Bladder microvascular endothelial cell (primary cell): ENCODE measurements around the gene TARBP1. TPM values are rescaled to one million over a fixed set of nuclear protein-coding genes. Genes with fewer than 3 reads are reported as not detected.

Experiments used
- total RNA-seq: library from RNA; depleted of rRNA; stranded (reverse); fragments of >200 nt; gene quantifications from 2 replicates; pipeline ENCODE4 v1.2.3, GENCODE V29; 2014

Gene TARBP1
- 13.4 and 19.9 TPM in 2 replicates for total RNA-seq

GRCh38 chr1:234478481-234479309 lies at the start of gene TARBP1:
TARBP1 (minus strand) TSS chr1:234479179; CDS start chr1:234479103, 76 bp downstream.

GRCh38 chr1:234373064-234373958 lies 105.7 kb downstream of the TARBP1 start, which contains the start of gene COA6:
COA6 (plus strand) TSS chr1:234373456; CDS start chr1:234373467, 11 bp downstream.

Other genes starting within 250 kb of the TARBP1 start
- gene COA6, start 105.7 kb downstream of the TARBP1 start, total RNA-seq, result 10.4 and 20.7 TPM in 2 replicates
- 56.2 and 64.4 TPM in 2 replicates for gene IRF2BP2, start 131.0 kb upstream of the TARBP1 start, total RNA-seq